ENCODE data around the gene SFTPD.
A peak's percentile ranks its signal among the peaks of the same experiment; 100 is the strongest.
"Not testable (repeated sequence)": the region's sequence is repeated elsewhere in the genome, so short reads cannot be mapped to it uniquely, and the experiment has no call there.

The SFTPD gene

GRCh38 chr10:79925614-79926013 lies 23.3 kb downstream of the SFTPD start:
- DNase-seq (ENCODE audit: low read depth): no peak

GRCh38 chr10:79923669-79924068 lies 25.2 kb downstream of the SFTPD start:
- DNase-seq (ENCODE audit: low read depth): no peak

GRCh38 chr10:79923145-79923544 lies 25.8 kb downstream of the SFTPD start:
- DNase-seq (ENCODE audit: low read depth): no peak

GRCh38 chr10:79922011-79922412 lies 26.9 kb downstream of the SFTPD start:
- DNase-seq (ENCODE audit: low read depth): not testable (repeated sequence)

- DNase-seq (ENCODE audit: low read depth): not testable (repeated sequence)
These were observed 33.1 kb downstream of the SFTPD start for GRCh38 chr10:79915838-79916237.

- not testable (repeated sequence) for DNase-seq (ENCODE audit: low read depth)
These were observed 34.4 kb downstream of the SFTPD start for GRCh38 chr10:79914512-79914911.

GRCh38 chr10:79910836-79911235 lies 38.1 kb downstream of the SFTPD start:
- no peak for DNase-seq (ENCODE audit: low read depth)

- no peak for DNase-seq (ENCODE audit: low read depth)
These were observed 38.6 kb downstream of the SFTPD start for GRCh38 chr10:79910344-79910743.

- DNase-seq (ENCODE audit: low read depth): peak; percentile 24
These were observed 43.3 kb downstream of the SFTPD start for GRCh38 chr10:79905322-79906314.

GRCh38 chr10:79904671-79905321 lies 44.1 kb downstream of the SFTPD start:
- peak; percentile 69 for DNase-seq (ENCODE audit: low read depth)

- not testable (repeated sequence) for DNase-seq (ENCODE audit: low read depth)
These were observed 47.3 kb downstream of the SFTPD start for GRCh38 chr10:79901571-79901970.

GRCh38 chr10:79898597-79899325 lies 50.1 kb downstream of the SFTPD start:
- DNase-seq (ENCODE audit: low read depth): peak; percentile 10

GRCh38 chr10:79892896-79893295 lies 56.0 kb downstream of the SFTPD start:
- not testable (repeated sequence) for DNase-seq (ENCODE audit: low read depth)

- DNase-seq (ENCODE audit: low read depth): no peak
These were observed 58.4 kb downstream of the SFTPD start for GRCh38 chr10:79890469-79890868.

GRCh38 chr10:79888984-79889383 lies 59.9 kb downstream of the SFTPD start:
- not testable (repeated sequence) for DNase-seq (ENCODE audit: low read depth)
